Measurements from ENCODE around the gene C11orf86. TPM values are rescaled to one million over a fixed set of nuclear protein-coding genes. Genes with fewer than 3 reads are reported as not detected.
"Not testable (repeated sequence)": the region's sequence is repeated elsewhere in the genome, so short reads cannot be mapped to it uniquely, and the experiment has no call there.

The C11orf86 gene
- total RNA-seq, 1 donor from 2014 or later, result not detected

DNA sequence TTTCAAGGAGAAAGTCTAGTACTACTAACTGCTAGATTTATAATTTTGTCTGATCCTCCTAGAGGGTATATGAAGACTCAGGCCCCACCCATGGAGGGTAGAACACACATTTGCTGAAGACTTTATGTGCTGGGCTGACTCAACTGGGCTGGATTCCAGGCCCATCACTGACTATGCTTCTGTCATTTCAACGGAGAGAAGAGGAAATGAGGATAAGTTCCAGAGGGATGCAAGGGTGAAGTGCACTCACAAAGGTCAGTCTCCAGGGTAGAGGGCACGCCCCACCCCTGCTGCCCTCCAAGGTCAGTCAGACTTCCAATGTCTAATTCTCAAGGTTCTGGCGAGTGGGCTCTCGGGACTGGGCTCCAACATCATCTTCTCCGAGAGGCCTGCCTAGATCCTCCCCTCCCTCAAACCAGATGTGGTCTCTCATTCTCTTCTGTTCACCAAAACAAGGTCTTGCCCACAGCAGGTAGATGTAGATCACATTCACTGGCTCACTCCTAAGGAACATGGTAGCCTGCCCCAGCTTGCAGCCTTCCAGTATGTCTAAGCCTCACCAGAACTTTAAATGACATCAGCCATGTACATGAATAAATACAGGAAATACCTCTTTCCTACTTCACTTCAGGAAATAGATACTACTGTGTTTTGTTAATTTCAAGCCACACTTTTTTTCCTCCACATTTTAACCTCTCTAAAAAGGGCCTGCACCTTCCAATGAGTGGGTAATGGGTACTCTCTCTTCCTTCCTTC is 7.3 kb upstream of the C11orf86 start:
- DNase-seq, result no peak

- no peak for DNase-seq
These were observed 5.4 kb upstream of the C11orf86 start for GRCh38 chr11:66969584-66970225.

DNA sequence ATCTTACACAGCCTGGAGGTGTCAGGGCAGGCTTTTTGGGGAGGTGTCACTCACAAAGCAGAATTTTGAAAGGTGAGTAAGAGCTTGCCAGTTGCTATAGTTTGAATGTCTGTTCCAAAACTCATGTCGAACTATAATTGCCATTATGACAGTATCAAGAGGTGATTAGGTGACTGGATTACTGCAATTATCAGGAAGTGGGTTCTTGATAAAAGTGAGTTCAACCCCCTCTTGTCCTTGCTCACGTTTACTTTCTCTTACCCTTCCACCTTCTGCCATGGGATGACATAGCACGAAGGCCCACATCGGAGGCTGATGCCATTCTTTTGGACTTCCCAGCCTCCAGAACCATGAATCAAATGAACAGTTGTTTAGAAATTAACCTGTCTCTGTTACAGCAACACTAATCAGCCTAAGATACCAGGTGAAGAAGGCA is 4.7 kb upstream of the C11orf86 start:
- DNase-seq, result no peak

- DNase-seq, result peak; percentile 30
These were observed 4.2 kb upstream of the C11orf86 start for GRCh38 chr11:66970807-66971442.

GRCh38 chr11:66971488-66971887 is 3.6 kb upstream of the C11orf86 start:
- DNase-seq, result no peak

GRCh38 chr11:66973956-66974580 is 1.0 kb upstream of the C11orf86 start:
- DNase-seq, result no peak

- DNase-seq, result no peak
These were observed 412 bp downstream of the C11orf86 start for GRCh38 chr11:66975405-66976027.

GRCh38 chr11:66976028-66976467 is 944 bp downstream of the C11orf86 start:
- no peak for DNase-seq

DNA sequence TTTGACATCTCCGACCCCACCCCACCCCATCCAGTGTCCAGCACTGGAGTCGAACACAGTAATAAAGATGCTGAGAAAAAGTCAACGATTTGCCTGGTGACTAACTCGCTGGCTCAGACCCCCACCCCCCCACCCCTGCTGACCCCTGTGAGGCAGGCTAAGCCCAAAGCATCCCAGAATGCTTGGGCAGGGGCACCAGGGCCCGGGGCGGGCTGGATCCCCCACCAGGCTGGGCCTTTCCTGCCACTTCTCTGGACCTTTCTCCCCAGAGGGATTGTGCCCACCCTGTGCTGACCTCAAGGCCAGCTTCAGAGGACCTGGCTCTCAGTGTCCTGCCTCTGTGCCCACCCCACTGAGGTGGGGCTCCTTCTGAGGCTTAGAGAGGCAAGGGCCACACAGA is 1.8 kb downstream of the C11orf86 start:
- DNase-seq, result no peak

GRCh38 chr11:66978229-66978628 is 3.1 kb downstream of the C11orf86 start:
- no peak for DNase-seq

GRCh38 chr11:66978717-66979116 is 3.6 kb downstream of the C11orf86 start:
- no peak for DNase-seq

DNA sequence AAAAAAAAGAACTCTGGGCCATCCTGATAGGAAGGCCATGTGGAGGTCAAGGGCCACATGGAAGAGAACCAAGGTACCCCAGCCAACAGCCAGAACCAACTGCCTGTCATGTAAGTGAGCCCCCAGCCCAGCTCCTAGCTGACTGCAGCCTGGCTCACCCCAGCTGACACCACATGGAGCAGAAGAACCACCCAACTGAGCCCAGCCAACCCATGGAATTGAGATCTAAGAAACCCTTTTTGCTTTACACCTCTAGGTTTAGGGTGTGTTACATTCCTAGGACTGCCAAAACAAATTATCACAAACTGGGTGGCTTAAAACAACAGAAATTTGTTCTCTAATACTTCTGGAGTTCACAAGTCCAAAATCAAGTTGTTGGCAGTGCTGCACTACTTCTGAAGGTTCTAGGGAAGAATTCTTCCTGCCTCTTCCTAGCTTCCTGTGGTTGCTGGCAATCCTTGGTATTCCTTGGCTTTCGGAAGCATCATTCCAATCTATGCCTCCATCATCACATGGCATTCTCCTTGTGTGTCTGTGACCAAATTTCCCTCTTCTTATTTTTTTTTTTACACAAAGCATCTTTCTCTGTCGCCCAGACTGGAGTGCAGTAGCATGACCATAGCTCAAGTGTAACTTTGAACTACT is 4.4 kb downstream of the C11orf86 start:
- no peak for DNase-seq

DNA sequence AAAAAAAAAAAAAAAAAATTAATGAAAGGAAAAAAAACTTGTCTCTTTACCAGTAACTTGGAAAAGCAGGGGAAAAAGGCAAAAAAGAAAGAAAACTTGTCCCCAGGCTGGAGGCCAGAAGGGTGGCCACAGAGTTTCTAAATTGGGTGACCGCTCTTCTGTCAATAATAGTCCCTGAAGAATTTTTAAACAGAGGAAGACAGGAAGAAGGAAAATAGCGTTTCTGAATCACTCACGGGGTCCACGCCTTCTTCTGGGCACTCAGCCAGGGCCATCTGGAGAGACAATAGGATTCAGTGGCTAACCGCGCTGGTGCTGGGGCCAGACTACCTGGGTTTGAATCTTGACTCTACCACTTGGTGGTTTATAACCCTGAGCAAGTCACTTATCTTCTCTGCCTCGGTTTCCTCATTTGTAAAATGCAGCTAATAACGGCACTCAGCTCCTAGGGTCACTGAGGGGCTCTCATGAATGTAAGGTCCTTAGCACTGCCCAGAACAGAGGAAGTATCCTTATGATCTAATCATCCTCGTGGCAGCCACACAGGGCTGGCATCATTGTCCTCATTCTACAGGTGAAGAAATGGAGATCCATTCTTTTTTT is 7.0 kb downstream of the C11orf86 start:
- DNase-seq, result peak; percentile 40

DNA sequence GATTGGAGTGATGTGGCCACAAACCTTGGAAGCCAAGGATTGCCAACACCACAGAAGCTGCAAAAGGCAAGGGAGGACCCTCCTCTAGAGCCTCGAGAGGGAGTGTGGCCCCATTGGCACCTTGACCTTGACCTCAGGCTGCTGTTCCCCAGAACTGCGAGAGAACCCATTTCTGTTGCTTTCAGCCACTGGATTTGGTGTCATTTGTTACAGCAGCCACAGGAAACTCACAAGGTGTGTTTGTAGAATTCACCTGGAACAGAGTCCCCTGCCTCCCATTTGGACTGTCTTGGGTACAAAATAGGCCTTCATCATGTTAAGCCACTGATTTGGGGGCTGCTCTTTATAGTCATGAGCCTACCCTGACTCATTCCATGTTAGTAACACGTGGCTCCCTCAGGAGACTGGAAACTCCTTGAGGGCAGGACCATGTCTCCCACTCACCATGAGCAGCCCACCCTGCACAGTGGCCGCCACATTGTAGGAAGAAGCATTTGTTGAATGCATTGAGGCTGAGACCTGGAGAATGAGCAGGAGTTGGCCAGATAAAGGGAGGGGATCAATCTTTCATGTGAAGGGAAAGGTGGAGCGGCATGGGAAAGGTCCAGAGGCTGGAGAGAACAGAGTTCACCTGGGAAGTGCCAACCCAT is 8.3 kb downstream of the C11orf86 start:
- DNase-seq, result no peak

GRCh38 chr11:66985508-66986177 is 10.5 kb downstream of the C11orf86 start:
- no peak for DNase-seq

DNA sequence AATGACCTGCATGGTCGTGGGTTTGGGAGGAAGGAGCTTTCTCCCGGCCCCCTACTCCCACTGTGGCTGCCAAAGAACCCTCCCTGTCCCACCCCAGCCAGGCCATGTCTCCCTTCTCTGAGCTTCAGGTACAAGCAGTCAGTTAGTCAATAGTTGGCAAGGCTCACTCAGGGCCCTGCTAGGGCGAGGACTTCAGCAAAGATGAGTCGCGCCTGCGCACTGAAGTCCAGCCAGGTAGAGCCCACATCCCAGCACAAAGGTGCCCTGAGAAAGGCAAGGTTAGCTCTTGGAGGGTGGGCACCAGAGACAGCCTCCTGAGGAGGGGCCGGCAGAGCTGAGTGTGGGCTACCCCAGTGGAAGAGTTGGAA is 11.1 kb downstream of the C11orf86 start:
- no peak for DNase-seq

DNA sequence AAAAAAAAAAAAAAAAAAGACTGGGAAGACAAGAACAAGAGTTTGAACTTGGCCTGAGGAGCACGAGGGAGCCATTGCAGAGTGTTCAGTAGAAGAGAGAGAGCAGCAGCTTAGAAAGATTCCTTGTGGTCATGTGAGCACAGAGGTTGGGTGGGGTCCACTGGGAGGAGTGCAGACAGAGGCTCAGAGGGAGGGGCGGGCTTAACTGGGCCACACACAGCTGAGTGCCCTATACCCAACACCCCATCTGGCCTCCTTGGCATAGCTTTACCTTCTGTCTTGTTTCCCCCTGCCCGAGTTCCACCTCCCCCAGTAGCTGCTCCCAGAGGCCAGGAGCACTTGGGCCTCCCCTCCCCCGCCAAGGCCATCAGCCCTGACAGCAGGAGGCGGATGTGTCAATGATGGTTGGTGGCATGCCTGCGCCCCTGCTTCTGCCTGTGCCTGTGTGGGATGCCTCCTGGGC is 12.1 kb downstream of the C11orf86 start:
- no peak for DNase-seq

- DNase-seq, result no peak
These were observed 13.0 kb downstream of the C11orf86 start for GRCh38 chr11:66987924-66988637.

DNA sequence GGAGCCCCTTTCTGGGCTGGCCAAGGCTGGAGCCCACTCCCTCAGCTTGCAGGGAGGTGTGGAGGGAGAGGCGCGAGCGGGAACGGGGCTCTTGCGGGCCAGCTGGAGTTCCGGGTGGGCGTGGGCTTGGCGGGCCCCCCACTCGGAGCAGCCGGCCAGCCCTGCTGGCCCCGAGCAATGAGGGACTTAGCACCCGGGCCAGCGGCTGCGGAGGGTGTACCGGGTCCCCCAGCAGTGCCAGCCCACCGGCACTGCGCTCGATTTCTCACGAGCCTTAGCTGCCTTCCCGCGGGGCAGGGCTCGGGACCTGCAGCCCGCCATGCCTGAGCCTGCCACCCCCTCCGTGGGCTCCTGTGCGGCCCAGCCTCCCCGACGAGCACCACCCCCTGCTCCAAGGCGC is 13.6 kb downstream of the C11orf86 start:
- DNase-seq, result not testable (repeated sequence)

DNA sequence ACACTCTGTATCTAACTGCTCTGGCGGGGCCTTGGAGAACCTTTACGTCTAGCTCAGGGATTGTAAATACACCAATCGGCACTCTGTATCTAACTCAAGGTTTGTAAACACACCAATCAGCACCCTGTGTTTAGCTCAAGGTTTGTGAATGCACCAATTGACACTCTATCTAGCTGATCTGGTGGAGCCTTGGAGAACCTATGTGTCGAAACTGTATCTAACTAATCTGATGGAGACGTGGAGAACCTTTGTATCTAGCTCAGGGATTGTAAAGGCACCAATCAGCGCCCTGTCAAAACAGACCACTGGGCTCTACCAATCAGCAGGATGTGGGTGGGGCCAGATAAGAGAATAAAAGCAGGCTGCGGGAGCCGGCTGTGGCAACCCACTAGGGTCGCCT is 14.3 kb downstream of the C11orf86 start:
- not testable (repeated sequence) for DNase-seq

Measured in occipital lobe (tissue), 2 donors.